ENCODE data around the gene UNC5A.

Gene UNC5A

DNA sequence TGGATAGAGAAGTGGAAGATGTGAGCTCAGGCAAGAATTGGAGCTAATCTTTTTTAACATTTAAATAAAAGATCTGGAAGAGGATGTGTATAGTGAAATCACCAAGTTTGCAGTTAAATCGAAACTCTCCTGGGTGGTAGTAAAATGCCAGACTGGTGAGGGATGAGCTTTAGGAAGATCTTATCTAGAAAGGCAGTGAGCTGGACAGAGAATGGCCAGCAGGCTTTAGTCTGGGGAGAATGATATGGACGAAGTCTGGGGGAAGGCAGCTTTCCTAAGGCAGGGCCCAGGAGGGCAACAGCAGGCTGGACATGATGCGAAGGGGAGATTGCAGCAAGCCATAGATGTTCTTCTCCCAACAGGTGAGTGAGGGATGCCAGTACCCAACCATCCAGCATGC is 25.6 kb downstream of the UNC5A start:
- no peaks in the 10 kb centered on the region for H3K9me3 ChIP-seq (ENCODE audit: control insufficient read depth, low read length)
- no peak overlapping the region for H3K4me3 ChIP-seq (ENCODE audit: extremely low read depth, insufficient read depth, low read length, poor library complexity, severe bottlenecking)
- WGBS, 2 experiments (ENCODE audit: insufficient coverage in 2 of 2): 66 to 67% methylated on average over 2 to 3 of the region's 3 CpGs
- no peak overlapping the region for H3K27ac ChIP-seq (ENCODE audit: low read depth, low read length, severe bottlenecking)
- H3K36me3 ChIP-seq (ENCODE audit: control insufficient read depth, insufficient read depth, low read length): no peaks in the 10 kb centered on the region
- peaks cover 9% of the 10 kb centered on the region for H3K4me1 ChIP-seq (ENCODE audit: control insufficient read depth, insufficient read depth, low read length, poor library complexity, severe bottlenecking)

DNA sequence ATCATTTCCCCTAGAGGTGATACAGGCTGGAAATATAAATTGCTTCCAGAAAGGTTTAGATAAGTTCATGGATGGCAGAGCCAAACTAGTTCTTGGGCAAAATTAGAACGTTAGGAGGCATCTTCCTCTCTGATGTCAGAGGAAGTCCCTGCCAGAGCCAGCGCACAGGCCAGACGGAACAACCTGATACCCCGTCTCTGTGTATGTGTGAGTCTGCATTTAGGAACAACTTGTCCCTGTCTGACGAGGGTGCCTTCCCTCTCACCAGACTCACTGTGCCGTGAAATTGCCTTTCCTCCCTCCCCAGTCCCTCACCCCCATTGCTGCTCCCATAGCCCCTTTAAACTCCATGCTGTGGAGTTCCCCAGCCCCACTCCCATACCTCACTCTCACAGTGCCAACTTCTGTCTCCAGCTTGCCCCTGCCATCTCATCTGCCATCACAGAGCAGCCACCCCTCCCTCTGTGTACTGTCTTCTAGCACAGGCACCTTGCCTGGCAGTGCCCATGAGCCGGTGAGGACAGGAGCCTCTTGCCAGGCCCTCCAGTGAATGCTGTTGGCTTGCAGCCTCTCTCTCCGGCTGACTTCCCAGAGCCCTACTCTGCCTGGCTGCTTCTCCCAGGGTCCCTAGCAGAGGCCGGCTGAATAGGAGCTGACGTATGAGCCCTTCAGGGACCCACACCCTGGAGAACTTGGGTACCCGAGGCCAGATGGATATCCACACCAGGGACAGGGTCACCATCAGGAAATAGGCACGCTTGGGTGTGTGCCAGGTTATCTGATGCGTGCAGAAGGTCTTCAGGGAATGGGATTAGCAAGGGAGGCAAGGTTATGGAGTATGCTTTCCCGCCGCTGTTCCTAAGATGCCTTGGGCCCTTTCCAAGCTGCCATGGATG is 26.7 kb downstream of the UNC5A start:
- Histone ChIP-seq H3K36me3 (ENCODE audit: control insufficient read depth, insufficient read depth, low read length) (no peaks in the 10 kb centered on the region), H3K4me1 (ENCODE audit: control insufficient read depth, insufficient read depth, low read length, poor library complexity, severe bottlenecking) (peaks cover 9% of the 10 kb centered on the region), H3K27ac (ENCODE audit: low read depth, low read length, severe bottlenecking) (no peak overlapping the region), H3K4me3 (ENCODE audit: extremely low read depth, insufficient read depth, low read length, poor library complexity, severe bottlenecking) (no peak overlapping the region), H3K9me3 (ENCODE audit: control insufficient read depth, low read length) (no peaks in the 10 kb centered on the region)
- 57 to 67% methylated on average over 11 to 15 of the region's 15 CpGs for WGBS, 2 experiments (ENCODE audit: insufficient coverage in 2 of 2)

DNA sequence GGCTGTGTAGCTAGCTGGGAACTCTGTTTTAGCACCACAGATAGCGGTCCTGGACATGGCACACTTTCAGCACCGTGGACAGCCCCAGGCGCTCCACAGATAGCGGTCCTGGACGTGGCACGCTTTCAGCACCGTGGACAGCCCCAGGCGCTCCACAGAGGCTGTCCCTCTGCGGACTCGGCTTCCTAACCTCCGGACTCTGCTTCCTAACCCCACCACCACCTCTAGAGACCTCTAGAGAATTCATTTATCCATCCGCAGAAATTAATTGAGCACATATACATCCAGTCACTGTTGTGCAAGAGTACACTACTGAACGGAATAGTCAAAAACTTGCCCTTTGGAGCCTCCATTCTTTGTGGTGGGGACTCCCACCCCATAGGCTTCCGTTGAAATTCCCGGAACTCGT is 27.4 kb downstream of the UNC5A start:
- WGBS, 2 experiments (ENCODE audit: insufficient coverage in 2 of 2): 3 to 16% methylated on average over 12 to 14 of the region's 16 CpGs
- H3K27ac ChIP-seq (ENCODE audit: low read depth, low read length, severe bottlenecking): no peak overlapping the region
- H3K9me3 ChIP-seq (ENCODE audit: control insufficient read depth, low read length): no peaks in the 10 kb centered on the region
- H3K4me3 ChIP-seq (ENCODE audit: extremely low read depth, insufficient read depth, low read length, poor library complexity, severe bottlenecking): no peak overlapping the region
- H3K36me3 ChIP-seq (ENCODE audit: control insufficient read depth, insufficient read depth, low read length): no peaks in the 10 kb centered on the region
- H3K4me1 ChIP-seq (ENCODE audit: control insufficient read depth, insufficient read depth, low read length, poor library complexity, severe bottlenecking): peaks cover 9% of the 10 kb centered on the region

DNA sequence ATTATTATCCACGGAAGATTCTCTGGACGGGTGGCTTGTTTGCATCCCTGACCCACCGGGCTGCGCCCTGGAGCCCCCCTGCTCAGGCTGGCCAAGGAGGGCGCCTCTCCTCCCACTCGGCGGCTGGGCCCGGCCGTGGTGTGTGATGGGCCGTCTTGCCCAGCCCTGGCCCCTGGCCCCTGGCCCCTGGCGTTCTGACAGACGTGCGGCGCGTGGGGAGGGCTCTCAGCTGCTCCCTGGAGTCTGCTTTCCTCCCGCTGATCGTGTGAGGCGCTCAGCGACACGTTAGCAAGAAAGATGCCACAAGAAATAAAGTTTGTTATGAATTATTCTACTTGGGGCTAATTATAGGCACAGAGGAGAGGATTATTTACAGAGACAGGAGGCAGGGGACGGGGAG is 33.3 kb downstream of the UNC5A start:
- Histone ChIP-seq H3K36me3 (ENCODE audit: control insufficient read depth, insufficient read depth, low read length) (no peaks in the 10 kb centered on the region), H3K27ac (ENCODE audit: low read depth, low read length, severe bottlenecking) (no peak overlapping the region), H3K4me1 (ENCODE audit: control insufficient read depth, insufficient read depth, low read length, poor library complexity, severe bottlenecking) (peaks cover 5% of the 10 kb centered on the region), H3K9me3 (ENCODE audit: control insufficient read depth, low read length) (no peaks in the 10 kb centered on the region), H3K4me3 (ENCODE audit: extremely low read depth, insufficient read depth, low read length, poor library complexity, severe bottlenecking) (no peak overlapping the region)
- 80 to 86% methylated on average over 19 to 21 of the region's 21 CpGs for whole genome bisulfite sequencing, 2 experiments (ENCODE audit: insufficient coverage in 2 of 2)

DNA sequence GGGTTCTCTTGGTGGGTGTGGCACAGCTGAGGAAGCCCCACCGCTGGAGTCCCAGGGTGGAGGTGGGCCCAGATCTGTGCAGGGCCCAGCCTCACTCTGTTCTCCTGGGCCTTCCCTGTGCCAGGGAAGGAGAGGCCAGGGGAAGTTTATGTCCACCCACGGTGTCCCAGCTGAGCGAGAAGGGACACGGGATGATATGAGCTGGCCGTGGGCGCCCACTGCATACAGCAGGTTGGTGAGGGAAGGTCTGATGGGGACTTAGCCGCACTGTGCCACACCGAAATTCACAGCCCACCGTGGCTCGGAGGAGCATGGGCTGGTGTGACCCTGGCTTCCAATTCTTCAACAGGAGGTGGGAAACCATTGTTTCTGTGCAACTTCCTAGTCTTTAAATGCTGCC is 33.9 kb downstream of the UNC5A start:
- H3K4me1 ChIP-seq (ENCODE audit: control insufficient read depth, insufficient read depth, low read length, poor library complexity, severe bottlenecking): peaks cover 5% of the 10 kb centered on the region
- no peak overlapping the region for H3K27ac ChIP-seq (ENCODE audit: low read depth, low read length, severe bottlenecking)
- 88 to 89% methylated on average over 10 of the region's 10 CpGs for WGBS, 2 experiments (ENCODE audit: insufficient coverage in 2 of 2)
- no peak overlapping the region for H3K4me3 ChIP-seq (ENCODE audit: extremely low read depth, insufficient read depth, low read length, poor library complexity, severe bottlenecking)
- no peaks in the 10 kb centered on the region for H3K9me3 ChIP-seq (ENCODE audit: control insufficient read depth, low read length)
- no peaks in the 10 kb centered on the region for H3K36me3 ChIP-seq (ENCODE audit: control insufficient read depth, insufficient read depth, low read length)

DNA sequence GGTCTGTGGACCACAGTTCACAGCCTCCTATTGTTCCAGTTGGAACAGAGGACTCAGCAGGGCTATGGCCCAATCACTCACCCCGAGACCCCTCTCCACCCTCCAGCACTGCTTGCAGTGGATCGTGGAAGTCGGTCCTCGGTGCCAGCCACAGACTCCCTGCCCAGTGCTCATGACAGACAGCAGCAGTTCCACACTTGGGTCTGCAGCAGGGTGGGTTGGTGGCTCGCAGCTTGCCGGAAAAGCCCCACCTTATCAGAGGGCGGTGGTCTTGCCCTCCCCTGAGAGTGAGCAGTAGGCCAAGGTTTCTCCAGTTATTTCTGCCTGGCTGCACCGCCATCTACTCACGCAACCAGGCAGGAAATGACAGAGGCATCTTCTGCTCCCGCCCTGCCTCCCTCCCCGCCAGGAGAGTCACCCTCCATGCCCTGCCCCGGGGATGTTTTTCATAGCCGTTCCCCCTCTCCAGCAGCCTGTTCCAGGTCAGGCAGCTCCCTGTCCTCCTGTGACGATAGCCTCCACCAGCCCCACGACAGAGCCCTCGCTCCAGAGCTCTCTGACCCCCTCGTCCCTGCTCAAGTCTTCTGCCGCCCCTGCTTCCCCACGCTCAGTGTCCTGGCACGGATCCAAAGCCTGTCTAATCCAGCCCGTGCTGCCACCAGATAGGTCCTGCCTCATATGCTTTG is 34.5 kb downstream of the UNC5A start:
- no peak overlapping the region for H3K27ac ChIP-seq (ENCODE audit: low read depth, low read length, severe bottlenecking)

DNA sequence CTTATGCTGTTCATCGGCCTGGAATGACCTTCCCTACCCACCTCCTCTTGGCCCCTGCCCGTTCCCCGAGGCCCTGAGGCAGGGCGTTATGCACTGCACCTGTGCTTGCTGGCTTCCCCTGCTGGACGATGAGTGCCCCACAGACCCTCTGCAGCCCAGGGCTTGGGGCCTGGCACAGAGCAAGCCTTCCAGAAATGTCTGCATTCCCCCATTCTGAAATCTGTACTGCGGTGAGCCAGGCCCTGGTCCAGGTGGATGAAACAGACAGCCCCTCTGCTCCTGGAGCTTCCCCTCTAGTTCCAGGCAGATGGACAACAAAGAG is 35.0 kb downstream of the UNC5A start:
- H3K36me3 ChIP-seq (ENCODE audit: control insufficient read depth, insufficient read depth, low read length): no peaks in the 10 kb centered on the region
- peaks cover 1% of the 10 kb centered on the region for H3K4me1 ChIP-seq (ENCODE audit: control insufficient read depth, insufficient read depth, low read length, poor library complexity, severe bottlenecking)
- H3K4me3 ChIP-seq (ENCODE audit: extremely low read depth, insufficient read depth, low read length, poor library complexity, severe bottlenecking): no peak overlapping the region
- 68 to 85% methylated on average over 5 to 6 of the region's 6 CpGs for WGBS, 2 experiments (ENCODE audit: insufficient coverage in 2 of 2)
- H3K27ac ChIP-seq (ENCODE audit: low read depth, low read length, severe bottlenecking): no peak overlapping the region
- no peaks in the 10 kb centered on the region for H3K9me3 ChIP-seq (ENCODE audit: control insufficient read depth, low read length)

More for the DNA sequence above, 34.5 kb downstream of the UNC5A start:
- Histone ChIP-seq H3K9me3 (ENCODE audit: control insufficient read depth, low read length) (no peaks in the 10 kb centered on the region), H3K4me1 (ENCODE audit: control insufficient read depth, insufficient read depth, low read length, poor library complexity, severe bottlenecking) (peaks cover 5% of the 10 kb centered on the region), H3K36me3 (ENCODE audit: control insufficient read depth, insufficient read depth, low read length) (no peaks in the 10 kb centered on the region), H3K4me3 (ENCODE audit: extremely low read depth, insufficient read depth, low read length, poor library complexity, severe bottlenecking) (no peak overlapping the region)
- 81 to 85% methylated on average over 19 to 20 of the region's 21 CpGs for WGBS, 2 experiments (ENCODE audit: insufficient coverage in 2 of 2)

DNA sequence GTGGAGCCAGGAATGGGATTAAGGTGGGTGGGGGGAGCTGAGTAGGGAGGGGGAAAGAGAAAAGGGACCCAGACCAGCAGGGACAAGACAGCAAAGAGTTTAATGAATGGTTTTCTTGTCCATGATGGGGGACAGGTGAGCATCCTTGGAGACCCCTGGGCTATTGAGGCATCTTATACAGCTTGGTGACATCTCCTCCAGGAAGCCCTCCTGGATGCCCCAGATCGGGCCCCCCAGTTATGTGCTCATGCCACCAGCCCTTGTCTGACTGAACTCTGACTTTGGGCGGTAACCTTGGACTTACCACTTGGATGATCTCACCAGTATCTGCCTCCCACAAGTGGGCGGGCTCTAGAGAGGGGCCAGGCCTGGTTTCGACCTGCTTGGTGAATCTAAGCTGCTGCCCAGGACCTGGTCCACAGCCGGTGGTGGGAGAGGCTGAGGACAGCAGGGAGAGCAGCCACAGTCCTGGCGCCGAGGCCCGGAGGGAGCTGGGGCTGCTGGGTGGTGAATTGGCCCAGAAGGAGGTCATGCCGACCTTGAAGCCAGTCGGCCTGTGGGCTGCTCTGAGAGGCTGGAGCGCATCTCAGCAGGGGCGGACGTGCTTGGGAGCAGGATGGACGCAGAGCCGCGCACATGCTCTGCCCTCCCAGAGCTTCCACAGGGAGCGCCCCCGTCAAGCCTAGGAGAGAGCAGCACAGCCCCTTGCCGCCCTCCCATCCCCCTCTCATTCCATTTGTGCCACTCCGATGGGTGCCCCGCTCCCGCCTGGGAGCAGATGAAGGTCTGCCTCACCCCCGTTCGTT is 36.2 kb downstream of the UNC5A start:
- no peaks in the 10 kb centered on the region for H3K36me3 ChIP-seq (ENCODE audit: control insufficient read depth, insufficient read depth, low read length)
- no peak overlapping the region for H3K4me3 ChIP-seq (ENCODE audit: extremely low read depth, insufficient read depth, low read length, poor library complexity, severe bottlenecking)
- H3K9me3 ChIP-seq (ENCODE audit: control insufficient read depth, low read length): no peaks in the 10 kb centered on the region
- WGBS, 2 experiments (ENCODE audit: insufficient coverage in 2 of 2): 74 to 84% methylated on average over 21 of the region's 24 CpGs
- no peak overlapping the region for H3K27ac ChIP-seq (ENCODE audit: low read depth, low read length, severe bottlenecking)
- H3K4me1 ChIP-seq (ENCODE audit: control insufficient read depth, insufficient read depth, low read length, poor library complexity, severe bottlenecking): no peaks in the 10 kb centered on the region

DNA sequence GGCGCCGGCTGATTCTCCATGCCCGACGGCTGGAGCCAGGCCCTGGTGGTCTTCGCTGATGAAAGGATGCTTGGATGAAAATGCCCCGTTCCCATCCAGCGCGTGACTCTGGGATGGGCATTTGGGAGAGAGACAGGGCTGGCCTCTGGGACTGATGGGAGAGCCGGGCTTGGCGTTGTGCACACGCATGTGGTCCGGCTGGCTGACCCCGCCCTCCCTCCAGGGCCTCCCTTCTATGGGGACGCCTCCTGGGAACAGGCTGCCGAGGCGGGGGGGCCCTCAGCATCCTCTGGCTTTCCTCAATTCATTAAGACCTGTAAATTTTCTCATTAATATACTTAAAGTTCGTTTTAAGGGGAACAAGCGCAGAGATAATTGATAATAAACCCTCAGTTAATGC is 36.8 kb downstream of the UNC5A start:
- WGBS, 2 experiments (ENCODE audit: insufficient coverage in 2 of 2): 80 to 85% methylated on average over 11 to 13 of the region's 18 CpGs
- Histone ChIP-seq H3K4me3 (ENCODE audit: extremely low read depth, insufficient read depth, low read length, poor library complexity, severe bottlenecking) (no peak overlapping the region), H3K9me3 (ENCODE audit: control insufficient read depth, low read length) (no peaks in the 10 kb centered on the region), H3K27ac (ENCODE audit: low read depth, low read length, severe bottlenecking) (no peak overlapping the region), H3K4me1 (ENCODE audit: control insufficient read depth, insufficient read depth, low read length, poor library complexity, severe bottlenecking) (no peaks in the 10 kb centered on the region), H3K36me3 (ENCODE audit: control insufficient read depth, insufficient read depth, low read length) (no peaks in the 10 kb centered on the region)

DNA sequence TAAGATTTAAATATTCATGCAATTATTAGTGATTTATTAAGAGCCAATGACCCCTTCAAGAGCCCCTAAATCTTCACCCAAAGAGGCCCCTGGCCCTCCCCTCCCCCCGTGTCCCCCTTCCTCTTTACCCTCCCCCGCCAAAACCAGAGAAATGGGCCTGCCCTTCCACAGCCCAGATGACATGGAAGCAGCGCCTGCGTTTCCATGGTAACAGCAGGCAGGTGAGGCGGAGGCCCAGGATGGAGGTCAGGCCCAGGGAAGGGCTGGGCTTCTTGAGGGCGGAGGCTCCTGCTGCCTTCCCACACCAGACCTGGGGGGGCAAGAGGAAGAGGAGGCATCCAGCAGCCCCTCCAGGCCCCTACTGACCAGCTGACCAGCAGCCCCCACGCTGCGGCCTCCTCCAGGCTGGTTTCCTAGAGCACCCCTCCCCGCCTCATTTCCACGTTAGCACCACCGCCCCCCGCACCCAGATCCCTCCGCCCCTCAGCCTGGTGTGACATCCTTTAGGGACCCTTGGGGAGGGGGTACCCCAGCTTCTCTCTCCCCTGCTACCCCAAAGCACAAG is 37.4 kb downstream of the UNC5A start:
- Histone ChIP-seq H3K9me3 (ENCODE audit: control insufficient read depth, low read length) (no peaks in the 10 kb centered on the region), H3K4me1 (ENCODE audit: control insufficient read depth, insufficient read depth, low read length, poor library complexity, severe bottlenecking) (no peaks in the 10 kb centered on the region), H3K4me3 (ENCODE audit: extremely low read depth, insufficient read depth, low read length, poor library complexity, severe bottlenecking) (no peak overlapping the region), H3K27ac (ENCODE audit: low read depth, low read length, severe bottlenecking) (no peak overlapping the region), H3K36me3 (ENCODE audit: control insufficient read depth, insufficient read depth, low read length) (no peaks in the 10 kb centered on the region)
- 90 to 97% methylated on average over 6 to 7 of the region's 13 CpGs for WGBS, 2 experiments (ENCODE audit: insufficient coverage in 2 of 2)
